ENCODE data around the gene RRP8.

Gene RRP8

GRCh38 chr11:6594142-6594768 is 9.2 kb downstream of the RRP8 start:
- TF ChIP-seq CTCF (IDR thresholded peaks at IDR 0.05; ENCODE audit: extremely low read depth, insufficient read depth, missing control alignments) = no peak
- in situ Hi-C loops (cut with MboI; ENCODE audit: low pct_unique_long_range_greater_than_20kb, low sequenced_read_pairs, unreplicated experiment) = no loop called here
- DNase-seq (ENCODE audit: low spot score) = no peak

- in situ Hi-C loops (cut with MboI; ENCODE audit: low pct_unique_long_range_greater_than_20kb, low sequenced_read_pairs, unreplicated experiment) = no loop called here
- no peak for DNase-seq (ENCODE audit: low spot score)
- TF ChIP-seq CTCF (IDR thresholded peaks at IDR 0.05; ENCODE audit: extremely low read depth, insufficient read depth, missing control alignments) = no peak
Observed at GRCh38 chr11:6588018-6588417, 15.4 kb downstream of the RRP8 start.

- in situ Hi-C loops (cut with MboI; ENCODE audit: low pct_unique_long_range_greater_than_20kb, low sequenced_read_pairs, unreplicated experiment) = no loop called here
Observed at GRCh38 chr11:6587360-6587953, 16.0 kb downstream of the RRP8 start.

GRCh38 chr11:6586434-6587359 is 16.7 kb downstream of the RRP8 start:
- TF ChIP-seq CTCF (IDR thresholded peaks at IDR 0.05; ENCODE audit: extremely low read depth, insufficient read depth, missing control alignments) = no peak
- in situ Hi-C loops (cut with MboI; ENCODE audit: low pct_unique_long_range_greater_than_20kb, low sequenced_read_pairs, unreplicated experiment) = no loop called here
- no peak for DNase-seq (ENCODE audit: low spot score)

More at GRCh38 chr11:6587360-6587953, 16.0 kb downstream of the RRP8 start:
- no peak for TF ChIP-seq CTCF (IDR thresholded peaks at IDR 0.05; ENCODE audit: extremely low read depth, insufficient read depth, missing control alignments)
- DNase-seq (ENCODE audit: low spot score) = no peak

- no peak for TF ChIP-seq CTCF (IDR thresholded peaks at IDR 0.05; ENCODE audit: extremely low read depth, insufficient read depth, missing control alignments)
- in situ Hi-C loops (cut with MboI; ENCODE audit: low pct_unique_long_range_greater_than_20kb, low sequenced_read_pairs, unreplicated experiment) = no loop called here
- DNase-seq (ENCODE audit: low spot score) = no peak
Observed at GRCh38 chr11:6584528-6584927, 18.9 kb downstream of the RRP8 start.

- in situ Hi-C loops (cut with MboI; ENCODE audit: low pct_unique_long_range_greater_than_20kb, low sequenced_read_pairs, unreplicated experiment) = no loop called here
- TF ChIP-seq CTCF (IDR thresholded peaks at IDR 0.05; ENCODE audit: extremely low read depth, insufficient read depth, missing control alignments) = no peak
- DNase-seq (ENCODE audit: low spot score) = no peak
Observed at GRCh38 chr11:6583584-6583983, 19.8 kb downstream of the RRP8 start.

Measured in GM13977 (cell line).